ENCODE data around the gene DEAF1. TPM values are rescaled to one million over a fixed set of nuclear protein-coding genes. Genes with fewer than 3 reads are reported as not detected.

DEAF1 gene
- total and polyA plus RNA-seq, 2 of the 13 experiments (the other 11 are each of a cell fraction or from before 2014, with no cell fraction given), result 22.3 to 29.6 TPM

GRCh38 chr11:645536-645935 is 49.5 kb downstream of the DEAF1 start:
- H3K9ac ChIP-seq (ENCODE audit: insufficient read depth, low read depth, low read length), result no peak overlapping the region
- no peak overlapping the region for H3K4me3 ChIP-seq (replicated peaks in 1 of 3; ENCODE audit: insufficient read depth in 1 of 3, low read depth in 2 of 3, low read length in 3 of 3)
- in situ Hi-C loops (cut with HindIII; ENCODE audit: extremely low pct_ligation_motif_present, low pct_unique_long_range_greater_than_20kb), result no loop called here
- DNase-seq (ENCODE audit: low spot score) (no peak), FAIRE-seq (no peak), ATAC-seq (no peak)
- H2AFZ ChIP-seq (ENCODE audit: low read length), result no peak overlapping the region
- H3K4me2 ChIP-seq (ENCODE audit: low read depth, low read length), result no peak overlapping the region
- no peaks in the 10 kb centered on the region for H3K79me2 ChIP-seq (ENCODE audit: insufficient read depth, low read length)
- ChIA-PET POLR2A (no interaction called here), CTCF (ENCODE audit: low intra/inter-chr PET ratio, low total read pairs) (no interaction called here)
- H3K4me1 ChIP-seq (ENCODE audit: insufficient read depth, low read length), result peaks cover 12% of the 10 kb centered on the region; the same call in 1 of the 2 replicates
- H3K27me3 ChIP-seq (ENCODE audit: control insufficient read depth in 1 of 2, insufficient read depth in 2 of 2, low read length in 2 of 2), result no peaks in the 10 kb centered on the region
- peaks cover 5 to 12% of the 10 kb centered on the region in 2 experiments; a peak in 3 of 5 replicates for H3K36me3 ChIP-seq (replicated peaks in 1 of 2; ENCODE audit: control insufficient read depth in 1 of 2, insufficient read depth in 2 of 2, low read length in 2 of 2)
- H4K20me1 ChIP-seq (ENCODE audit: insufficient read depth, low read length), result 0 out of 2 replicates have a peak, but pooled peaks cover 5% of the 10 kb centered on the region
- no peaks in the 10 kb centered on the region for H3K9me3 ChIP-seq (ENCODE audit: low read length)
- WGBS (ENCODE audit: low lambda C conversion rate), result 93% methylated on average over 16 of the region's 16 CpGs
- no TSS peak for BruUV-seq (replicated peaks)
- TF ChIP-seq ZNF225 (CRISPR knock-in tag; IDR thresholded peaks at IDR 0.05) (no peak), ARNT (IDR thresholded peaks at IDR 0.05) (no peak), ZNF883 (CRISPR knock-in tag; IDR thresholded peaks at IDR 0.05; ENCODE audit: not compliant biosample characterization) (no peak), ZBTB34 (CRISPR knock-in tag; IDR thresholded peaks at IDR 0.05) (no peak), ZFP37 (CRISPR knock-in tag; IDR thresholded peaks at IDR 0.05; ENCODE audit: borderline replicate concordance) (no peak), NFE2L1 (CRISPR knock-in tag; IDR thresholded peaks at IDR 0.05; ENCODE audit: borderline replicate concordance) (no peak), SAP130 (CRISPR knock-in tag; IDR thresholded peaks at IDR 0.05; ENCODE audit: low read depth) (no peak), ZNF713 (CRISPR knock-in tag; IDR thresholded peaks at IDR 0.05) (no peak), ZBTB49 (CRISPR knock-in tag; IDR thresholded peaks at IDR 0.05; ENCODE audit: borderline replicate concordance) (no peak), ZNF460 (CRISPR knock-in tag; IDR thresholded peaks at IDR 0.05; ENCODE audit: borderline replicate concordance) (no peak), TSC22D2 (CRISPR knock-in tag; IDR thresholded peaks at IDR 0.05; ENCODE audit: borderline replicate concordance) (no peak), ZNF180 (CRISPR knock-in tag; IDR thresholded peaks at IDR 0.05; ENCODE audit: borderline replicate concordance, low read depth) (no peak)
- intact Hi-C loops (cut with micrococcal nuclease; ENCODE audit: unreplicated experiment), result no loop called here
- H3K27ac ChIP-seq (ENCODE audit: extremely low read length, insufficient read depth, low read length), result no peak overlapping the region
